ENCODE measurements around the gene LRRC8D.
"Not testable (repeated sequence)": the region's sequence is repeated elsewhere in the genome, so short reads cannot be mapped to it uniquely, and the experiment has no call there.

The LRRC8D gene
- 18.8 to 125 (median 74.1) reads per million in 9 experiments for total RNA-seq

- peak within 1 kb of the TSS; percentile 81 to 88 for H3K27ac Mint-ChIP-seq
- peaks cover 24% of the 10 kb centered on the region for H3K36me3 Mint-ChIP-seq (ENCODE audit: insufficient read depth)
- ATAC-seq (replicated peaks), result peak; percentile 69
- H3K27me3 Mint-ChIP-seq, result no peaks in the 10 kb centered on the region
- peak within 1 kb of the TSS; percentile 85 to 86 for H3K4me3 Mint-ChIP-seq
- DNase-seq, result peak; percentile 46 to 55 (median 48)
- H3K4me1 Mint-ChIP-seq (ENCODE audit: low read depth in 2 of 2), result peaks cover 19 to 30% of the 10 kb centered on the region in 2 donors
- no peaks in the 10 kb centered on the region for H3K9me3 Mint-ChIP-seq
Measured at GRCh38 chr1:89820422-89821321, at the start of gene LRRC8D. Gene LRRC8D (plus strand): TSS chr1:89821032. CDS start chr1:89933069, 112,037 bp downstream.

- Mint-ChIP-seq H3K27ac (no peak overlapping the region), H3K4me3 (no peak overlapping the region), H3K36me3 (ENCODE audit: insufficient read depth) (no peaks in the 10 kb centered on the region), H3K4me1 (ENCODE audit: low read depth in 2 of 2) (peaks cover 3 to 13% of the 10 kb centered on the region in 2 donors), H3K27me3 (peaks cover 8 to 18% of the 10 kb centered on the region in 2 donors), H3K9me3 (no peaks in the 10 kb centered on the region)
- no peak for DNase-seq
- ATAC-seq (replicated peaks), result no peak
Measured at GRCh38 chr1:89771991-89772560, 48.8 kb upstream of the LRRC8D start.

DNA sequence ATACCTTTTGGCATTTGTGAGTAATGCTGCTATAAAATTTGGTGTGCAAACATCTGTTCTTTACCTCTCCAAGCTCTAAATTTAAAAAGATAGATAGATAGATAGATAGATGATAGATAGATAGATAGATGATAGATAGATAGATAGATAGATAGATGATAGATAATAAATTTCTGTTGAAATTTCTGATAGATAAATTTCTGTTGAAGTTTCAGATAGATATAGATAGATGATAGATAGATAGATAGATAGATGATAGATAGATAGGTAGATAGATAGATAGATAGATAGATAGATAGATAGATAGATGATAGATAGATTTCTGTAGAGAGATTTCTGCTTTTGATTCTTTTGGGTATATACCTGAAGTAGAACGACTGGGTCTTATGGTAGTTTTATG, 44.7 kb upstream of the LRRC8D start:
- not testable (repeated sequence) for ATAC-seq (replicated peaks); DNase-seq; H3K36me3 Mint-ChIP-seq (ENCODE audit: insufficient read depth); H3K4me3 Mint-ChIP-seq; H3K9me3 Mint-ChIP-seq; H3K27me3 Mint-ChIP-seq
- Mint-ChIP-seq H3K4me1 (ENCODE audit: low read depth in 2 of 2) (peaks cover 3 to 13% of the 10 kb centered on the region in 2 donors), H3K27ac (peak overlapping the region in 1 of 2 donors; percentile 3)

- H3K4me3 Mint-ChIP-seq; H3K27ac Mint-ChIP-seq; H3K9me3 Mint-ChIP-seq; DNase-seq; H3K36me3 Mint-ChIP-seq (ENCODE audit: insufficient read depth); ATAC-seq (replicated peaks); H3K27me3 Mint-ChIP-seq: not testable (repeated sequence)
- H3K4me1 Mint-ChIP-seq (ENCODE audit: low read depth in 2 of 2), result peaks cover 13 to 23% of the 10 kb centered on the region in 2 donors
Measured at GRCh38 chr1:89777271-89777670, 43.6 kb upstream of the LRRC8D start.

DNA sequence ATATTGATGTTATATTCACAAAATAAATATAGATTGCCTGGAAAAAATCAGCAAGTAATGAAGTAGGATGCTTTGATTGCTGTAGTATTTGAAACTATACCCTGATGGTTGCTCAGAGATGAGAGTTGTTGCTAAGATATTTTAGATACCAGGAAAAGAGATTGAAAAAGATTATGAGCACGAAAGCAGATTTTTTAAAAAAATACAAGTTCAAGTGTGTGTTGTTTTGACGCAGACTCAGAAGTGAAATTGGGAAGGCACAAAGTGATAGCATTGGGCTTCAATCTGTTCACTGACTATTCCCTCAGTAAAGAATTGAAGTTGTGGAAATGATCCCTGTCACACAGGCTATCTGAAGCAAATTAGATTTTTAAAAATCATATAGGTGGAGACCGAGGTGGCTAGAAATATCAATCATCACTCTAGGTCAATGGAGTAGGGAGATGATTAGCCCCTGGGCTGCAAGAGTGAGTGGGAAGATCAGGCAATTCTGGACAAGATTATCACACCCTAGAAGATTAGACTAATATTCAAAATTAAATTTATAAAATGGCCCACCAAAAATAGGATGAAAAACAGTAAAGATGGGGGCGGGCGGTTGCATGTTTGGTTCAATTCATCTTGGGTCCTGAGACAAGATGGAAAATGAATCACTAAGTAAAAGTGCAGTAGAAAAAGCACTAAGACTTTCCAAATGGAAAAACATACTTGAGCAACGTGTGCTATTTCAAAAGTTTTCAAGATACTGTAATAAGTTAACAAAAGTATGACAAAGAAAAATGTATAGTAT, 41.5 kb upstream of the LRRC8D start:
- H3K4me1 Mint-ChIP-seq (ENCODE audit: low read depth in 2 of 2), result peaks cover 14 to 24% of the 10 kb centered on the region in 2 donors
- H3K4me3 Mint-ChIP-seq, result no peak overlapping the region
- DNase-seq, result no peak
- H3K27ac Mint-ChIP-seq, result no peak overlapping the region
- peaks cover 6 to 15% of the 10 kb centered on the region in 2 donors for H3K27me3 Mint-ChIP-seq
- no peak for ATAC-seq (replicated peaks)
- peaks cover 3% of the 10 kb centered on the region for H3K36me3 Mint-ChIP-seq (ENCODE audit: insufficient read depth)
- no peaks in the 10 kb centered on the region for H3K9me3 Mint-ChIP-seq

DNA sequence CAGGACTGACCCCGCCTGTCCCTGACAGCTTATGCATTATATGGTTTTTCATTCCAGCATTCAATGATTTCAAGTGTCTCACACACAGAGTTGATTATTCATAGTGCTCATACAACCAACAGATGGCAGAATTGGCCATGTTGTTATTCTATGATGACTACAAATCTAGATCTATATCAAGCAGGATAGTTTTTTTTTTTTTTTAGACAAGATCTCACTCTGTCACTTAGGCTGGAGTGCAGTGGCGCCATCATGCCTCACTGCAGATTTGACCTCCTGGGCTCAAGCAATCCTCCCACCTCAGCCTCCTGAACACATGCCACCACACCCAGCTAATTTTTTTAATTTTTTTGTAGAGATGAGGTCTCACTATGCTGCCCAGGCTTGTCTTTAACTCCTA, 40.1 kb upstream of the LRRC8D start:
- ATAC-seq (replicated peaks) (peak; percentile 70), DNase-seq (no peak)
- H3K27ac Mint-ChIP-seq, result peak overlapping the region in 1 of 2 donors; percentile 49
- peaks cover 6 to 15% of the 10 kb centered on the region in 2 donors for H3K27me3 Mint-ChIP-seq
- peaks cover 3% of the 10 kb centered on the region for H3K36me3 Mint-ChIP-seq (ENCODE audit: insufficient read depth)
- H3K9me3 Mint-ChIP-seq, result no peaks in the 10 kb centered on the region
- no peak overlapping the region for H3K4me3 Mint-ChIP-seq
- peaks cover 12 to 15% of the 10 kb centered on the region in 2 donors for H3K4me1 Mint-ChIP-seq (ENCODE audit: low read depth in 2 of 2)

DNA sequence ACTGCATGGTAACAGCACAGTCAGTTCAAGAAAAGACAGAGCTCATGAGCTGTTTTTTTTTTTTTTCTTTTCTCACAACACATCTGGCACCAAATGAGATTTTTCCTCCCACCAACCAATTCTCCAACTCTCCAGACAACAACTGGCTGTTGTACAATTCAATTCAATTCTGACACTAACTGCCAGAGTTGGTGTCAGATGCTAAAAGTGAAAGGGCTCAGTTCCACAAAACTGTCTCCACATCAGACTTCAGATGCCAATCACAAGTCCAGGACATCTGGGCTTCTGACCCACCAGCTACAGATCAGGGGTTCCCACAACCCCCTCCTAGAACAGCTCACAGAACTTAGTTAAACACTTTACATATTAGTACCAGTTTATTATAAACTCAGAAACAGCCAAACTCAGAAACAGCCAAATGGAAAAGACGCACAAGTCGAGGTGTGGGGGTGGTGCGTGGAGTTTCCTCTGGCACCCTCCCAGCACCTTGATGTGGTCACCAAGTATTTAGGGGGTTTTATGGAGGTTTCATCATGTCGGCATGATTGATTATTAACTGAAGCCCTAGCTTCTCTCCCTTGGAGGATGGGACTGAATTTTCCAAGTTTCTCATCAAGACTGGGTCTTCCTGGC, 39.2 kb upstream of the LRRC8D start:
- DNase-seq (peak; percentile 23 to 50 (median 27)), ATAC-seq (replicated peaks) (peak; percentile 80)
- Mint-ChIP-seq H3K4me1 (ENCODE audit: low read depth in 2 of 2) (peaks cover 11 to 12% of the 10 kb centered on the region in 2 donors), H3K9me3 (no peaks in the 10 kb centered on the region), H3K27ac (peak overlapping the region in 1 of 2 donors; percentile 15), H3K36me3 (ENCODE audit: insufficient read depth) (peaks cover 3% of the 10 kb centered on the region), H3K4me3 (peak overlapping the region; percentile 6 to 20), H3K27me3 (peaks cover 6 to 15% of the 10 kb centered on the region in 2 donors)

- DNase-seq, result no peak
- peaks cover 6 to 7% of the 10 kb centered on the region in 2 donors for H3K4me1 Mint-ChIP-seq (ENCODE audit: low read depth in 2 of 2)
- H3K27ac Mint-ChIP-seq, result no peak overlapping the region
- H3K27me3 Mint-ChIP-seq, result peaks cover 6 to 15% of the 10 kb centered on the region in 2 donors
- no peaks in the 10 kb centered on the region for H3K9me3 Mint-ChIP-seq
- H3K36me3 Mint-ChIP-seq (ENCODE audit: insufficient read depth), result peaks cover 3% of the 10 kb centered on the region
- H3K4me3 Mint-ChIP-seq, result no peak overlapping the region
- no peak for ATAC-seq (replicated peaks)
Measured at GRCh38 chr1:89786628-89787214, 34.1 kb upstream of the LRRC8D start.

GRCh38 chr1:89790592-89790991, 30.2 kb upstream of the LRRC8D start:
- Mint-ChIP-seq H3K27me3 (no peaks in the 10 kb centered on the region), H3K4me3 (no peak overlapping the region), H3K36me3 (ENCODE audit: insufficient read depth) (no peaks in the 10 kb centered on the region), H3K9me3 (no peaks in the 10 kb centered on the region), H3K27ac (no peak overlapping the region), H3K4me1 (ENCODE audit: low read depth in 2 of 2) (no peaks in the 10 kb centered on the region)
- DNase-seq, result no peak
- no peak for ATAC-seq (replicated peaks)

GRCh38 chr1:89791064-89791726, 29.6 kb upstream of the LRRC8D start:
- Mint-ChIP-seq H3K27ac (no peak overlapping the region), H3K9me3 (no peaks in the 10 kb centered on the region), H3K4me3 (no peak overlapping the region), H3K27me3 (no peaks in the 10 kb centered on the region), H3K4me1 (ENCODE audit: low read depth in 2 of 2) (no peaks in the 10 kb centered on the region), H3K36me3 (ENCODE audit: insufficient read depth) (no peaks in the 10 kb centered on the region)
- ATAC-seq (replicated peaks), result no peak
- DNase-seq, result no peak

DNA sequence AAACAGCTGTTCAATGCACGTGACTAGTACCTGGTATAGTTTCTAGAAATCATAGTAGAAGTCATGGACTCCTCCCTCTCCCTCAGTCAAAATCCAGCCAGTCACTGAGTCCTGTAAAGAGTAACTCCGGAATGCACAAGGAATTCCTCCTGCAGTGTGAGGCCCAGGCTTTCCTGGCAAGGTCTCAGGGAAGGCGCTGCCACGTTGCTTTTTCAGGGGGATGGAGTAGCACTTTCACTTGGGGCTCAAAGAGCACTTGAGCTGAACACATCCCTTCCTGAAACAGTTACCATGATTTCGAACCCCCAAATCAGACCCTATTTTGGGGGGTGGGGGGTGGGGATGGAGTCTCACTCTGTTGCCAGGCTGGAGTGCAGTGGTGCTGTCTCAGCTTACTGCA, 26.4 kb upstream of the LRRC8D start:
- no peaks in the 10 kb centered on the region for H3K27me3 Mint-ChIP-seq
- DNase-seq (no peak), ATAC-seq (replicated peaks) (no peak)
- H3K36me3 Mint-ChIP-seq (ENCODE audit: insufficient read depth), result no peaks in the 10 kb centered on the region
- H3K4me3 Mint-ChIP-seq, result no peak overlapping the region
- no peaks in the 10 kb centered on the region for H3K9me3 Mint-ChIP-seq
- H3K27ac Mint-ChIP-seq, result no peak overlapping the region
- no peaks in the 10 kb centered on the region for H3K4me1 Mint-ChIP-seq (ENCODE audit: low read depth in 2 of 2)

- H3K27me3 Mint-ChIP-seq; H3K36me3 Mint-ChIP-seq (ENCODE audit: insufficient read depth); H3K27ac Mint-ChIP-seq; H3K4me1 Mint-ChIP-seq (ENCODE audit: low read depth in 2 of 2); ATAC-seq (replicated peaks); H3K4me3 Mint-ChIP-seq; DNase-seq; H3K9me3 Mint-ChIP-seq: not testable (repeated sequence)
Measured at GRCh38 chr1:89795571-89795970, 25.3 kb upstream of the LRRC8D start.

All from effector memory CD8-positive, alpha-beta T cell (primary cell).